Adrenal gland (tissue), 12 donors: ENCODE measurements around the gene GRID1. TPM values are rescaled to one million over a fixed set of nuclear protein-coding genes. Genes with fewer than 3 reads are reported as not detected.
"Not testable (repeated sequence)": the region's sequence is repeated elsewhere in the genome, so short reads cannot be mapped to it uniquely, and the experiment has no call there.

Experiments used
- DNase-seq, 7 donors: peaks; one replicate each; pipeline ENCODE4 v3.0.0-alpha.2; 2019 to 2020
- H3K27ac ChIP-seq, 5 donors: fragments of 200-600 bp; sonication (generic) in 4 of 5; 1 replicate in 3 of 5; 2 replicates in 2 of 5; pipeline versions ENCODE4 v1.5.1 to v1.8.0; 2016 to 2020; ENCODE audit warnings: mild to moderate bottlenecking in 1 of 5
- H3K27me3 ChIP-seq: fragments of 200-600 bp; 2 replicates; pipeline ENCODE4 v1.8.0; 2021
- H3K36me3 ChIP-seq, 2 donors: fragments of 200-600 bp; replicated peaks in 1 of 2; 1 replicate in 1 of 2; 2 replicates in 1 of 2; pipeline versions ENCODE4 v1.5.1 to v1.8.0; 2018 to 2022
- H3K4me1 ChIP-seq, 2 donors: fragments of 200-600 bp; replicated peaks in 1 of 2; 1 replicate in 1 of 2; 2 replicates in 1 of 2; pipeline versions ENCODE4 v1.5.1 to v1.8.0; 2018 to 2021
- H3K4me3 ChIP-seq, 4 donors: fragments of 200-600 bp; sonication (generic) in 3 of 4; one replicate each; pipeline ENCODE4 v1.5.1; 2016 to 2018
- H3K9me3 ChIP-seq, 3 donors: fragments of 200-600 bp; sonication (generic) in 1 of 3; replicated peaks in 1 of 3; 1 replicate in 2 of 3; 2 replicates in 1 of 3; pipeline versions ENCODE4 v1.5.1 to v1.8.0; 2016 to 2021
- POLR2A ChIP-seq, 2 donors: fragments of 450-650 bp; IDR thresholded peaks; one replicate each; pipeline ENCODE4 v1.6.1; 2017; ENCODE audit warnings: antibody characterized with exemption in 2 of 2, mild to moderate bottlenecking in 2 of 2, moderate library complexity in 1 of 2
- WGBS, 4 donors: extraction: QIAGEN DNeasy Blood & Tissue Kit in 2 of 4; methylation state at CpG; one replicate each; pipeline versions ENCODE4 v1.1.5 to v1.1.7; 2013 to 2017; 5-methylcytosine and 5-hydroxymethylcytosine counted together
- intact Hi-C, 2 donors: fragments of 100-400 bp; cut with DNase I; formaldehyde crosslinking; loops; one replicate each; pipeline versions ENCODE4 v1.14.1 to v1.15.0; 2022 to 2023
- polyA plus RNA-seq, 3 donors: library from polyadenylated mRNA; stranded (reverse); fragments of 200-250 nt in 2 of 3; fragments of 350-450 nt in 1 of 3; fragmentation: Illumina TruSeq in 1 of 3; extraction: RNeasy Lipid Tissue Mini Kit (QIAGEN cat#74804) in 1 of 3; gene quantifications; one replicate each; pipeline ENCODE4 v1.2.3, GENCODE V29; 2013 to 2014
- total RNA-seq, 9 donors: library from RNA; depleted of rRNA in 4 of 9; stranded (reverse); fragments of >200 nt in 4 of 9; fragments of 120-200 nt in 1 of 9; fragmentation: NEBNext Ultra II Directional in 1 of 9; extraction: Animal tissue kit (Norgen Biotek cat#: 25700) in 1 of 9; gene quantifications; one replicate each; pipeline versions ENCODE4 v1.1.0 to v1.2.4, GENCODE V29; 2013 to 2023
- TF ChIP-seq, protein P1 (sequence below), 6 experiments: fragments of 450-650 bp in 4 of 6; fragments of 200-600 bp in 2 of 6; sonication (generic) in 1 of 6; IDR thresholded peaks; 1 replicate in 5 of 6; 2 replicates in 1 of 6; pipeline versions ENCODE4 v1.5.1 to v1.8.0; 2016 to 2021; ENCODE audit warnings: antibody characterized with exemption in 6 of 6, mild to moderate bottlenecking in 2 of 6, moderate library complexity in 1 of 6
- donor health status: healthy with polysubstance abuse.
- donor health status: Bipolar disorder and iron deficiency.
- donor health status: DM: yes; HTN: yes; CAD: no.
- donor health status: DM: no; HTN: no; CAD: no.
- donor health status: DM: no; HTN: no; CAD: no.
- donor health status: DM: yes; HTN: yes; CAD: no.

Gene GRID1
- total and polyA plus RNA-seq, 12 donors: 2.2 to 8.0 (median 4.1) TPM

DNA sequence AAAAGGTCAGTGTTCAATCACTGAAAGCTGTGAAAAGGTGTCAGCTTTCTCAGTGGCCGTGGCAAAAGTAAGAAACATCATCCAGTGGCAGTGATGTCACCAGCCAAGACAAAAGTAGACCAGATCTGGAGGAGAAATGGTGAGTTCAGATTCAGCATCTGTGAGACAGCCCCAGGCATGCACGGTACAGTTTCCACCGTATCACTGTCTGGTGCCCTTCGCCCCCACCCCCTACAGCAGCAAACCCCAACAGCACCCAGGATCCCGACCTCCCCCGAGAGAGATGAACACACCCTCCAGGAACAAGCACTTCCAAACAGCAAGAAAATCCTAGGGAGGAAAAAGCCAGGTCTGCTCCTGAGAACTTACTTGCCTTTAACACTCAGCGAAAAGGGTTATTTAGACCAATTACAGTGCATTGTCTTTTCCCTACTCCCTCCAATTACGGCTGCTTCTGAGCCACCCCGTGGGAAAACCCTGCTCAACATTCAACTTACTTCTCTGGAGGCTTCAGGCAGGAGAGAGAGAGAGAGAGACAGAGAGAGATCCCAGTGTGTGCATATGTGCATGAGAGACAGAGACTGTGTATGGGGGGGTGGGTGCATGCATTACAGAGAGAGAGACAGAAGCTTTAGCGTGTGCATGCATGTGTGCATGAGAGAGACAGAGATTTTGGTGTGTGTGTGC lies 189.6 kb downstream of the GRID1 start:
- intact Hi-C loops: no loop called here

GRCh38 chr10:86175476-86175875 lies 191.1 kb downstream of the GRID1 start:
- H3K4me3 ChIP-seq, DNase-seq, H3K27me3 ChIP-seq, H3K4me1 ChIP-seq, H3K27ac ChIP-seq, H3K9me3 ChIP-seq, H3K36me3 ChIP-seq, intact Hi-C loops: not testable (repeated sequence)
- 87 to 93% (median 90%) methylated on average over 10 of the region's 10 CpGs for WGBS, 4 donors

More for the DNA sequence above, 189.6 kb downstream of the GRID1 start:
- no peak overlapping the region for H3K27ac ChIP-seq
- no peaks in the 10 kb centered on the region for H3K27me3 ChIP-seq
- WGBS, 4 donors: 80 to 88% (median 83%) methylated on average over 8 to 10 of the region's 10 CpGs
- no peaks in the 10 kb centered on the region for H3K4me1 ChIP-seq
- no peak for DNase-seq
- H3K9me3 ChIP-seq: no peaks in the 10 kb centered on the region
- no peaks in the 10 kb centered on the region for H3K36me3 ChIP-seq
- TF ChIP-seq, protein P1, sequence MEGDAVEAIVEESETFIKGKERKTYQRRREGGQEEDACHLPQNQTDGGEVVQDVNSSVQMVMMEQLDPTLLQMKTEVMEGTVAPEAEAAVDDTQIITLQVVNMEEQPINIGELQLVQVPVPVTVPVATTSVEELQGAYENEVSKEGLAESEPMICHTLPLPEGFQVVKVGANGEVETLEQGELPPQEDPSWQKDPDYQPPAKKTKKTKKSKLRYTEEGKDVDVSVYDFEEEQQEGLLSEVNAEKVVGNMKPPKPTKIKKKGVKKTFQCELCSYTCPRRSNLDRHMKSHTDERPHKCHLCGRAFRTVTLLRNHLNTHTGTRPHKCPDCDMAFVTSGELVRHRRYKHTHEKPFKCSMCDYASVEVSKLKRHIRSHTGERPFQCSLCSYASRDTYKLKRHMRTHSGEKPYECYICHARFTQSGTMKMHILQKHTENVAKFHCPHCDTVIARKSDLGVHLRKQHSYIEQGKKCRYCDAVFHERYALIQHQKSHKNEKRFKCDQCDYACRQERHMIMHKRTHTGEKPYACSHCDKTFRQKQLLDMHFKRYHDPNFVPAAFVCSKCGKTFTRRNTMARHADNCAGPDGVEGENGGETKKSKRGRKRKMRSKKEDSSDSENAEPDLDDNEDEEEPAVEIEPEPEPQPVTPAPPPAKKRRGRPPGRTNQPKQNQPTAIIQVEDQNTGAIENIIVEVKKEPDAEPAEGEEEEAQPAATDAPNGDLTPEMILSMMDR (IDR thresholded peaks at IDR 0.05): no peak
- TF ChIP-seq POLR2A (IDR thresholded peaks at IDR 0.05): no peak
- no peak overlapping the region for H3K4me3 ChIP-seq

GRCh38 chr10:86172301-86172700 lies 194.3 kb downstream of the GRID1 start:
- no peaks in the 10 kb centered on the region for H3K36me3 ChIP-seq
- H3K4me3 ChIP-seq: no peak overlapping the region
- DNase-seq: no peak
- no peak for TF ChIP-seq POLR2A (IDR thresholded peaks at IDR 0.05)
- TF ChIP-seq, protein P1 (IDR thresholded peaks at IDR 0.05): no peak
- WGBS, 4 donors: 76 to 82% (median 81%) methylated on average over 3 of the region's 3 CpGs
- H3K9me3 ChIP-seq: no peaks in the 10 kb centered on the region
- no peak overlapping the region for H3K27ac ChIP-seq
- H3K4me1 ChIP-seq: no peaks in the 10 kb centered on the region
- intact Hi-C loops: no loop called here
- no peaks in the 10 kb centered on the region for H3K27me3 ChIP-seq

- WGBS, 4 donors: 76 to 84% (median 79%) methylated on average over 10 to 15 of the region's 15 CpGs
- Histone ChIP-seq H3K9me3 (no peaks in the 10 kb centered on the region), H3K4me1 (no peaks in the 10 kb centered on the region), H3K27ac (no peak overlapping the region), H3K27me3 (no peaks in the 10 kb centered on the region), H3K36me3 (no peaks in the 10 kb centered on the region), H3K4me3 (no peak overlapping the region)
- intact Hi-C loops: no loop called here
- no peak for DNase-seq
- no peak for TF ChIP-seq POLR2A (IDR thresholded peaks at IDR 0.05)
- TF ChIP-seq, protein P1 (IDR thresholded peaks at IDR 0.05): no peak
Observed at GRCh38 chr10:86170255-86171108, 196.1 kb downstream of the GRID1 start.
